Endothelial cell of umbilical vein (primary cell): ENCODE measurements around the gene SKOR2. TPM values are rescaled to one million over a fixed set of nuclear protein-coding genes. Genes with fewer than 3 reads are reported as not detected.

Experiments
- polyA plus RNA-seq, 4 experiments: library from polyadenylated mRNA; depleted of rRNA in 3 of 4; stranded (reverse) in 3 of 4; unstranded in 1 of 4; fragments of >200 nt; gene quantifications; 2 replicates each; pipeline versions ENCODE4 v1.2.1 to v1.2.3, GENCODE V29; 2011 to 2012; ENCODE audit warnings: missing spikeins in 1 of 4
- small RNA-seq: library from RNA; depleted of rRNA; stranded (forward); fragments of <200 nt; gene quantifications from one replicate; pipeline ENCODE3, GENCODE V24; 2012; ENCODE audit warnings: low replicate concordance, low read depth; ENCODE audit not compliant: insufficient read depth, insufficient read length
- total RNA-seq: library from RNA; stranded (reverse); gene quantifications from 2 replicates; pipeline ENCODE4 v1.2.3, GENCODE V29; 2021

Gene SKOR2
- total and polyA plus RNA-seq, 2 donors (not counting 3 experiments of a cell fraction or from before 2014, with no cell fraction given), result not detected

Small RNA genes within 50 kb of the gene (small RNA-seq; reads per million reads assigned to genes)
- gene RNU6-1131P, result not detected

Other genes with a start within 250 kb of the SKOR2 start
- gene ELOA2, start 216.0 kb downstream of the SKOR2 start, total RNA-seq, result not detected in 2 replicates
- not detected in 2 replicates for gene ELOA2, start 216.0 kb downstream of the SKOR2 start, polyA plus RNA-seq
- 13.7 and 18.7 TPM in 2 replicates for gene HDHD2, start 101.2 kb downstream of the SKOR2 start, total RNA-seq
- 1.5 and 3.5 TPM in 2 replicates for gene HDHD2, start 101.2 kb downstream of the SKOR2 start, polyA plus RNA-seq
- gene IER3IP1, start 75.3 kb downstream of the SKOR2 start, total RNA-seq, result 14.2 and 16.4 TPM in 2 replicates
- 7.6 and 9.6 TPM in 2 replicates for gene IER3IP1, start 75.3 kb downstream of the SKOR2 start, polyA plus RNA-seq